ENCODE results near the gene SLC5A3.

The SLC5A3 gene

GRCh38 chr21:34105947-34106541 lies 32.7 kb downstream of the SLC5A3 start:
- no peak for DNase-seq

GRCh38 chr21:34107606-34108005 lies 34.2 kb downstream of the SLC5A3 start:
- no peak for DNase-seq

DNA sequence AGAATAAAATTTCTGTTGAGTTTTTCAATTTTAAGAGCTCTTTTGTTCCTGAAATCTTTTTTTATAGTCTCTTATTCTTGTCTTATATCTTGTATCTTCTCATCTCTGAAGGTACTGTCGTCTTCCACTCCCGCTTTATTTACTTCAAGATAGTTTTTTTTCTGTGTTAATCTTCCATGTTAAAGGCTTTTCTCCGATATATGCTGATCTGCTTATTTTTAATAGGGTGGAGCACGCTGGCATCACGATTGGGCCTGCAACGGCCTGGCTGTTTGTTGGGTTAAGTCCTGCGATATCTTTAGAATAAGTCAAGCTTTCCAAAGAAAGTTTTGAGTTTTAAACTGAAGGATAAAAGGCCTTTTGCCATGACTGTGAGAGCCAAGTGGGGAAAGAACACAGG lies 35.7 kb downstream of the SLC5A3 start:
- DNase-seq, result no peak

- DNase-seq, result no peak
Observed at GRCh38 chr21:34110594-34111202, 37.3 kb downstream of the SLC5A3 start.

DNA sequence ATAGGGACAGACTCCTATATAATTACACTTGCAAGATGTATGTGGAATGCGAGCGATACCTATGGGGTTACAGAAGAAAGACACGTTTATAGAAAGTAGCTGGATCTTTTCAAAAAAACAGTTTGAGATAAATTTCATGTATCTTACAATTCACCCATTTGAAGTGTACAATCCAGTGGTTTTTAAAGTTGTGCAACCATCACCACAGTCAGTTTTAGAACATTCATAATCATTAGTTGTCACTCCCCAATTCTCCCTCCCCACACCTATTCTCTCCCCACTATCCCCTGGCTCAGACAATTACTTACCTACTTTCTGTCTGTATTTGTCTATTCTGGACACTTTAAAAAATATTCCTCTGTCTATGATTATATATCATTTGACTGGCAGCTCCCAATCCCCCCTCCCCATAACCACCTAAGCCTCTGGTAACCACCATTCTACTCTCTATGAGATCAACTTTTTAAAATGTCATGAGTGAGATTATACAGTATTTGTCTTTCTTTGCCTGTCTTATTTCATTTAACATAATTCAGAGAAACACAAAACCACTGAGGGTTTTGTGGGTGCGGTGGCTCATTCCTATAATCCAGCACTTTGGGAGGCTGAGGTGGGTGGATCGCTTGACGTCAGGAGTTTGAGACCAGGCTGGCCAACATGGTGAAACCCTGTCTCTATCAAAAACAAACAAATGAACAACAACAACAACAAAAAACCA lies 39.1 kb downstream of the SLC5A3 start:
- DNase-seq, result no peak

DNA sequence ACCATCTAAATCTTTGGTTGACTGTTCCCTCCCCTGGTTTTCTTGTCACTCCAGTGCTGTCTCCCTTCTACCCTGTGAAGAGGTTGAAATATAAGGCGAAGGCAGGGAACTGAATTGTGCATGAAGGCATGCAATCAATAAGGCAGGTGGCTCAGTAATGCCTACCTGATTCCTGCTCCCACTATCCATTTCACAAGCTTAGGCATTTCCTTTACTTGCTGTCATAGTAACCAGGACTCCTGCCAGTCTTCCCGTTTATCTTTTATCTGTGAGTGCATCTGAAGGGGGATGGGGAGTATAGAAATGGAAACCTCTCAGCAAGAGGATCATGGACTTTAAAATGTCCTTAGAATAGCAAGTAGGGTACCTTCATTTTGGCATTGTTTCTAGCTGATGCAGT lies 40.5 kb downstream of the SLC5A3 start:
- no peak for DNase-seq

GRCh38 chr21:34115160-34115559 lies 41.8 kb downstream of the SLC5A3 start:
- no peak for DNase-seq

DNA sequence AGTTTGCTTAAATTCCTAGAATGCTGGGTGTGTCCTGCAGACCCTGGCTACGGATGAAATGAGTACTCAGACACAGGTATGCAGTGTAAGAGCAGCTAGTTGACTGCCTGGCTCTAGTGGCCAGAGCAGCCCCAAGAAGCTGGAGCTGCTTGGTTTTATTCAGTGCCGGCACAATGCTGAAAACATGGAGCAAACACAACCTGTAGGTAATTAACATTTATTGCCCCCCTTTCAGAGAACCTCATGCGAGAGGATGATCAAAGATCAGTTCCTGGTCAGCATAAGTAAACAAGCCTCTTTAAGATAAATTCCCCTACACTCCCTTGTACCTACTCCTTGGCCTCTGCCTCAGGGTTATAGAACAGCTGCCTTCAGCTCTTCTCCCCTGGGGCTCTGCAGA lies 43.2 kb downstream of the SLC5A3 start:
- no peak for DNase-seq

GRCh38 chr21:34120867-34121266 lies 47.5 kb downstream of the SLC5A3 start:
- no peak for DNase-seq

DNA sequence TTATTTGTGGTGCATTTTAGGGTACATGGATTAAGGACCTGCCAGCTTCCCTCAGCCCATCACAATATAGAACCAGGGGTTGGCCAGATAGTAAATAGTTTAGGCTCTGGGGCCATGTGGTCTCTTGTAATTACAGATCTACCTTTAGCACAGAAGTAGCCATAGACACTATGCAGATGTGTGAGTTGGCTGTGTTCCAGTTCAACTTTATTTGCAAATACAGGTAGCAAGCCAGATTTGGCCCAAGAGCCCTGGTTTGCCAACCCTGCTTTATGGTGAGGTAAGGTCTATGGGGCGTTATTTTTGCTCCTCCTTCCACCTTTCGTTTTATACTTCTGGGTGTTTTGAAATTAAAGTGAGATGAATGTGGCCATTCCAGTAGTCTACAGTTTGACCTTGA lies 48.7 kb downstream of the SLC5A3 start:
- no peak for DNase-seq

Data from activated gamma-delta T cell (primary cell).